Measurements from ENCODE around the gene HEBP1.

GRCh38 chr12:12984149-12984548 is 15.9 kb downstream of the HEBP1 start:
- TF ChIP-seq CTCF (IDR thresholded peaks at IDR 0.05; ENCODE audit: insufficient read depth, low read depth, low read length): no peak
- TF ChIP-seq EZH2 (IDR thresholded peaks at IDR 0.05; ENCODE audit: insufficient read depth, low read length): no peak

Data from astrocyte (in vitro differentiated cells and primary cell).